GM12892 (cell line): ENCODE data around the gene RPL10A.

Source experiments
- POLR2A ChIP-seq: IDR thresholded peaks from 2 replicates; pipeline ENCODE4 v1.6.1; 2011; ENCODE audit warnings: low read depth, low read length, control low read depth
- POLR2AphosphoS5 ChIP-seq: IDR thresholded peaks from 2 replicates; pipeline ENCODE4 v1.6.1; 2011; ENCODE audit warnings: low read depth, low read length, control low read depth

GRCh38 chr6:35427851-35428321, 40.3 kb upstream of the RPL10A start:
- TF ChIP-seq POLR2AphosphoS5: no peak
- no peak for TF ChIP-seq POLR2A
